CD4-positive, alpha-beta memory T cell (primary cell): ENCODE results near the gene TMEM59. TPM values are rescaled to one million over a fixed set of nuclear protein-coding genes. Genes with fewer than 3 reads are reported as not detected.
A peak's percentile ranks its signal among the peaks of the same experiment; 100 is the strongest.

Experiments used
- CTCF ChIA-PET: fragments of 350-600 bp; sonication (Branson Sonifier 250); formaldehyde crosslinking; loops from one replicate; lab custom pipeline; 2021; ENCODE audit warnings: inconsistent platforms; ENCODE audit not compliant: partially characterized antibody; lab: Charles Lee
- POLR2A ChIA-PET: fragments of 350-600 bp; sonication (Branson Sonifier 250); formaldehyde crosslinking; loops from one replicate; lab custom pipeline; 2021; ENCODE audit not compliant: partially characterized antibody; lab: Charles Lee
- DNase-seq, 5 donors: peaks; one replicate each; pipeline versions ENCODE4 v3.0.0 to v3.0.0-alpha.2; 2020 to 2022; ENCODE audit warnings: mixed read lengths in 1 of 5
- H3K27ac ChIP-seq: one replicate; pipeline ENCODE4 v1.7.0; 2013; ENCODE audit warnings: low read depth, low read length
- H3K27me3 ChIP-seq: 2 replicates; pipeline ENCODE4 v1.7.0; 2013; ENCODE audit warnings: mild to moderate bottlenecking, low read length, moderate library complexity; ENCODE audit not compliant: insufficient read depth
- H3K36me3 ChIP-seq: 2 replicates; pipeline ENCODE4 v1.7.0; 2013; ENCODE audit warnings: mild to moderate bottlenecking, low read length, moderate library complexity; ENCODE audit not compliant: insufficient read depth
- H3K4me1 ChIP-seq: 2 replicates; pipeline ENCODE4 v1.7.0; 2013; ENCODE audit warnings: mild to moderate bottlenecking, low read length, moderate library complexity; ENCODE audit not compliant: insufficient read depth
- H3K4me3 ChIP-seq, 2 donors: one replicate each; pipeline ENCODE4 v1.7.0; 2013; ENCODE audit warnings: low read length in 2 of 2, mild to moderate bottlenecking in 1 of 2
- H3K9me3 ChIP-seq, 2 donors: one replicate each; pipeline ENCODE4 v1.7.0; 2013; ENCODE audit warnings: low read length in 2 of 2, control low read depth in 1 of 2; ENCODE audit not compliant: control insufficient read depth in 1 of 2
- H3K27ac Mint-ChIP-seq, 7 donors: one replicate each; pipeline ENCODE4 v1.8.0; 2020 to 2021; ENCODE audit warnings: mixed read lengths in 7 of 7, mild to moderate bottlenecking in 6 of 7, inconsistent platforms in 3 of 7, moderate library complexity in 3 of 7
- H3K27me3 Mint-ChIP-seq, 2 donors: one replicate each; pipeline ENCODE4 v1.8.0; 2020 to 2021; ENCODE audit warnings: mixed read lengths in 2 of 2
- H3K36me3 Mint-ChIP-seq, 2 donors: one replicate each; pipeline ENCODE4 v1.8.0; 2020 to 2021; ENCODE audit warnings: mixed read lengths in 2 of 2, inconsistent platforms in 1 of 2, mild to moderate bottlenecking in 1 of 2
- H3K4me1 Mint-ChIP-seq, 4 donors: one replicate each; pipeline ENCODE4 v1.8.0; 2020 to 2021; ENCODE audit warnings: mixed read lengths in 4 of 4, mild to moderate bottlenecking in 1 of 4
- H3K4me3 Mint-ChIP-seq, 8 donors: one replicate each; pipeline ENCODE4 v1.8.0; 2020 to 2021; ENCODE audit warnings: mixed read lengths in 8 of 8, mild to moderate bottlenecking in 7 of 8, moderate library complexity in 6 of 8, inconsistent platforms in 3 of 8
- H3K9me3 Mint-ChIP-seq, 8 donors: one replicate each; pipeline ENCODE4 v1.8.0; 2020 to 2021; ENCODE audit warnings: mixed read lengths in 8 of 8, mild to moderate bottlenecking in 5 of 8, inconsistent platforms in 3 of 8, moderate library complexity in 1 of 8
- intact Hi-C: fragments of 100-400 bp; cut with micrococcal nuclease; formaldehyde crosslinking; loops from one replicate; pipeline ENCODE4 v1.15.1; 2023
- polyA plus RNA-seq, 2 donors: library from polyadenylated mRNA; unstranded; fragments of 300-500 nt; fragmentation: Illumina TruSeq; gene quantifications; one replicate each; pipeline ENCODE4 v1.2.3, GENCODE V29; 2021
- total RNA-seq, 2 experiments: library from RNA; stranded (reverse); gene quantifications; one replicate each; pipeline ENCODE4 v1.2.3, GENCODE V29; 2021

TMEM59 gene
- total and polyA plus RNA-seq, 4 experiments from 2014 or later: 212 to 1,059 (median 378) TPM

DNA sequence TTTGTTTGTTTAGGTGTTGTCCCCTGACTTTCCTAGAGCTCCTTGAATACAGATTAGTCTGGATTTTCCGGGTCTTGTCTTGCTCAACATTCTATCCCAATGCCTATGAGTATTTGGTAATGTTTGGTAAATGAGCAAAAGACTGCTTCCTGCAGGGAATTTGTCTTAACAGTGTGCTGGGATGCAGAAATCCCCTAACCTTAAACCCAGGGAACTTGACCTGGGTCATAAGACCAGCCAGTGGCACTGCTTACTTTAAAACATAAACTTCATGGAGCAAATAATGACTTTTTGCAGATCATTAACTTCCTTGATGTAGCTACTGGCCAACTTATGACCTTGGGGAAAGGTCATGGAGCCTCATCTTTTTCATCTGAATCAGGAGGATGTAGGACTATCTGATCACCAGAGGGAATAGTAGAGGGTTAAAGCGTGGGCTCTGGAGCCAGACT, 27.6 kb upstream of the TMEM59 start:
- Histone ChIP-seq H3K9me3 (no peaks in the 10 kb centered on the region), H3K27ac (no peak overlapping the region), H3K4me3 (no peak overlapping the region), H3K4me1 (no peaks in the 10 kb centered on the region), H3K36me3 (no peaks in the 10 kb centered on the region), H3K27me3 (no peaks in the 10 kb centered on the region)
- H3K4me3 Mint-ChIP-seq: no peak overlapping the region
- intact Hi-C loops: no loop called here
- peaks cover 0 to 2% of the 10 kb centered on the region in 2 donors for H3K36me3 Mint-ChIP-seq
- no peaks in the 10 kb centered on the region for H3K9me3 Mint-ChIP-seq
- no peak overlapping the region for H3K27ac Mint-ChIP-seq
- CTCF ChIA-PET: interaction anchor here (0.7 to 2.3 kb wide), 7 partner anchors 9 to 720 kb away, joined by 3 to 7 read pairs (median 3); partner anchors contain the start of gene TTC22
- POLR2A ChIA-PET: no interaction called here
- H3K4me1 Mint-ChIP-seq: peaks cover 2 to 7% (median 4%) of the 10 kb centered on the region in 4 donors
- no peaks in the 10 kb centered on the region for H3K27me3 Mint-ChIP-seq
- no peak for DNase-seq

DNA sequence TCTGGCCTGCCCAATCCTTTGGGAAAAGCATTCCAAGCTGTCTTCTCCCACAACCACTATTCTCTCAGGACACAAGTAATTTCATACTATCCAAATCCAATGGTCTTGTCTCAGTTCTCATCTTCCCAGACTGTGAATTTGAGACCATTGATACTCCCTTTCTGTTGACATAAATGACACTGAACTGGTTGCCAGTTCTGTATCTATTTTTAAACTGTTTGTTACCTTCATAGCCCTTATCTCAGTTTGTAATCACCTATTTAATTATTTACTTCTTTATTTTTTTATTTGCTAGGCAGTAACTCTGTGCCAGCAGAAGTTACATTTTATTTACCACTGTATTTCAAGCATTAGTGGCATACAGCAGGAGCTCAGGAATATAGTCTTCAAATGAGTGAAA, 24.4 kb upstream of the TMEM59 start:
- Histone ChIP-seq H3K9me3 (no peaks in the 10 kb centered on the region), H3K36me3 (no peaks in the 10 kb centered on the region), H3K4me1 (no peaks in the 10 kb centered on the region), H3K27me3 (no peaks in the 10 kb centered on the region), H3K27ac (no peak overlapping the region), H3K4me3 (no peak overlapping the region)
- Mint-ChIP-seq H3K4me1 (peaks cover 2 to 7% (median 4%) of the 10 kb centered on the region in 4 donors), H3K9me3 (no peaks in the 10 kb centered on the region), H3K27me3 (no peaks in the 10 kb centered on the region), H3K4me3 (no peak overlapping the region), H3K36me3 (peaks cover 0 to 2% of the 10 kb centered on the region in 2 donors), H3K27ac (no peak overlapping the region)
- DNase-seq: no peak
- POLR2A ChIA-PET: no interaction called here
- CTCF ChIA-PET: interaction anchor here (0.8 kb wide), 1 partner anchor 10 kb away, joined by 3 read pairs; no protein-coding TSS in a partner anchor
- intact Hi-C loops: no loop called here

DNA sequence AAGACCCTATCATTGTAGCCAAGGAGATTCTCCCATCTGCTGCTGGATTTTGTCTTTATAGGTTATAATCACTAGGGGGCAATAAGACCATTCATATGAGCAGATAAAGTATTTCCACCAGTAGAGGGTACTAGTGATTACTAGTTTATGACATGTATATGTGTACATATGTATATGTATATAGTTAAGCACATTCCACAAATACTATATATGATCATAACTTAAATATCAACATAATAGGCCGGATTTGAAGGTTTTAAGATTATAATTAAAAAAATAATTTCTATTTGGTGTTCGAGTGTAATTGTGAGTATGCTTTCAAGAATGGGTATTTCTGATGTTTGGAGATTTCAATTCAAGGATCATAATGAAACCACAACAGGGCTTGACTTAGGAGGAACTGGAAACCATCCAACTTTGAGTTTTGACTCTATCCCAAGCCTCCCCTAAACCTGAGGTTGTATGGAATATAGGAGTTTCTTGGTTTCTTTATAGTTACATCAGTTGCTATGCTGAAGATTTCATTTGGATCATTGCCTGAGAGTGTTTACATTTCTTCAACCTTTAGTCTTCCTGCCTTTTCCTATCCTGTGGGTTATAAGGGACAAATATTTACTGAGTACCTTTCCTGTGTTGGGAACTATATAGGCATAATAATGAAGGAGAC, 17.3 kb upstream of the TMEM59 start:
- ChIA-PET POLR2A (interaction anchor here (1.1 to 1.2 kb wide), 2 partner anchors 337 to 419 kb away, joined by 4 to 7 read pairs; no protein-coding TSS in a partner anchor), CTCF (interaction anchor here (0.8 to 3.3 kb wide), 9 partner anchors 7 to 737 kb away, joined by 3 to 27 read pairs (median 3); partner anchors contain the start of genes SSBP3 and TTC22)
- no peaks in the 10 kb centered on the region for H3K36me3 ChIP-seq
- H3K27ac ChIP-seq: no peak overlapping the region
- no peaks in the 10 kb centered on the region for H3K4me1 ChIP-seq
- no peaks in the 10 kb centered on the region for H3K9me3 ChIP-seq
- H3K4me1 Mint-ChIP-seq: peaks cover 0 to 2% (median 0%) of the 10 kb centered on the region in 4 donors
- H3K27me3 Mint-ChIP-seq: no peaks in the 10 kb centered on the region
- intact Hi-C loops: loop anchor here (1.0 to 5.0 kb wide), 7 partner anchors 17 to 740 kb away; partner anchors contain the start of genes TCEANC2, TMEM59, TTC22 and TTC4
- peaks cover 4 to 11% of the 10 kb centered on the region in 2 donors for H3K36me3 Mint-ChIP-seq
- no peak overlapping the region for H3K4me3 ChIP-seq
- peak overlapping the region in 1 of 8 donors; percentile 0 for H3K4me3 Mint-ChIP-seq
- H3K27ac Mint-ChIP-seq: peak overlapping the region in 1 of 7 donors; percentile 2
- H3K9me3 Mint-ChIP-seq: no peaks in the 10 kb centered on the region
- no peaks in the 10 kb centered on the region for H3K27me3 ChIP-seq
- peak in 4 of 5 donors; percentile 55 to 61 (median 56) for DNase-seq

DNA sequence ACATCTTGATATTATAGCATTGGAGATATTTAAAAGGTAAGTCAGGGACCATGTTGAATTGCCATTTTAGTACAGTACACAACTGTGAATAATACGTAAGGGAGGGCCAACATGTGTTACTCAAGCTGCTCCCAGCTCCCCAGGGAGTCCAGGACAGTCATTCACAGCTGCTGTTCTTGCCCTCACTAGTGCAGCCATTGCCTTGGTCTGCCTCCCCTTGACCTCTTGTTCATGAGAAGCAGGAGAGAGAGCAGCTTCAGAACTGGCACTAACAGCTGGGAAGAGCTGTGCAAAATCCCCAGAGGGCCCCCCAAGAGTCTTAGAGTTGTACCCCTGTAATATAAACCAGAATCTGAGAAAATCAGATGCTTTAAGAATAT, 16.8 kb upstream of the TMEM59 start:
- Mint-ChIP-seq H3K27ac (peak overlapping the region in 1 of 7 donors; percentile 14), H3K9me3 (no peaks in the 10 kb centered on the region), H3K36me3 (peaks cover 8 to 11% of the 10 kb centered on the region in 2 donors), H3K4me1 (peaks cover 0 to 2% (median 0%) of the 10 kb centered on the region in 4 donors), H3K27me3 (no peaks in the 10 kb centered on the region), H3K4me3 (no peak overlapping the region)
- no peak overlapping the region for H3K4me3 ChIP-seq
- no peak overlapping the region for H3K27ac ChIP-seq
- H3K4me1 ChIP-seq: no peaks in the 10 kb centered on the region
- no peak for DNase-seq
- H3K9me3 ChIP-seq: no peaks in the 10 kb centered on the region
- ChIA-PET CTCF (interaction anchor here (0.7 to 2.4 kb wide), 4 partner anchors 10 to 336 kb away, joined by 3 to 8 read pairs (median 3); partner anchors contain the start of genes SSBP3, TCEANC2 and TMEM59), POLR2A (no interaction called here)
- no peaks in the 10 kb centered on the region for H3K36me3 ChIP-seq
- intact Hi-C loops: loop anchor here (1.0 to 5.0 kb wide), 7 partner anchors 16 to 741 kb away; partner anchors contain the start of genes TCEANC2, TMEM59, TTC22 and TTC4
- no peaks in the 10 kb centered on the region for H3K27me3 ChIP-seq

DNA sequence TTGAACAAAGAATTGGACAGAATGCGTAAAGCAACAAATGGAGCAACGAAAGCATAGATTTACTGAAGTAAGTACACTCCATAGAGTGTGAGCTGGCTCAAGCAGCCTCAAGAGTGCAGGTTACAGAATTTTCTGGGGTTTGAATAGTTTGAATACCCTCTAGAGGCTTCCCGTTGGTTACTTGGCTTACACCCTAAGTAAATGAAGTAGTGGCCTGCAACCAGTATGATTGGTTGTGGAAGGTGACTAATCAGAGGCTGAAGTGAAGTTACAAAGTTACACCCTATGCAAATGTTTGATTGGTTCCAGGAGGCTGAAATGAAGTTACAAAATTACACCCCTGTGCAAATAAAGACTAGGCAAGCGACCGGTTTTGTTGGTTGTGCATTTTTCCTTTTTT, 11.3 kb upstream of the TMEM59 start:
- Histone ChIP-seq H3K4me3 (no peak overlapping the region), H3K27ac (no peak overlapping the region), H3K9me3 (no peaks in the 10 kb centered on the region), H3K36me3 (no peaks in the 10 kb centered on the region), H3K4me1 (no peaks in the 10 kb centered on the region), H3K27me3 (no peaks in the 10 kb centered on the region)
- CTCF ChIA-PET: no interaction called here
- Mint-ChIP-seq H3K27me3 (no peaks in the 10 kb centered on the region), H3K4me1 (peaks cover 0 to 2% (median 0%) of the 10 kb centered on the region in 4 donors), H3K36me3 (peaks cover 11% of the 10 kb centered on the region in 2 donors), H3K4me3 (no peak overlapping the region), H3K9me3 (no peaks in the 10 kb centered on the region), H3K27ac (no peak overlapping the region)
- DNase-seq: no peak
- POLR2A ChIA-PET: no interaction called here
- intact Hi-C loops: no loop called here

DNA sequence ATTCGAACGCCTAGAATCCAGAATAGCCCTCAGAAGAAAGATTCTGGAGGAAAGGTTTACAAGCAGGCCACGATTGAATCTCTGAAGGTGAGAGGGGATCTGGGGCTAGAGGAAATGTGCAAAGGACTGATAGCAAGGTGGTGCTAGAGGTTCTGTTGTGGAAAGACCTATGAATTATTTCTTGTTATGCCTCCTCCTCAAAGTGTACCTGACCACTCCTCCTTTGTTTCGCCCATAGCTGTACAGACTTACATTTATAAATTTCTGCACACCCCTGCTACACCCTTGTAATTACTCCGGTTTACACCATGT, 1.4 kb upstream of the TMEM59 start:
- H3K9me3 Mint-ChIP-seq: no peaks in the 10 kb centered on the region
- POLR2A ChIA-PET: interaction anchor here (0.6 to 2.5 kb wide), 7 partner anchors 22 to 746 kb away, joined by 3 to 18 read pairs (median 5); partner anchors contain the start of genes CYB5RL, IFT25, MRPL37 and PARS2
- H3K4me1 Mint-ChIP-seq: peaks cover 25 to 41% (median 32%) of the 10 kb centered on the region in 4 donors

More for the DNA sequence above, 1.4 kb upstream of the TMEM59 start:
- no peaks in the 10 kb centered on the region for H3K27me3 ChIP-seq
- peak overlapping the region; percentile 88 for H3K27ac ChIP-seq
- peak overlapping the region in 1 of 2 donors; percentile 99 for H3K4me3 ChIP-seq
- peaks cover 14 to 16% of the 10 kb centered on the region in 2 donors for H3K36me3 Mint-ChIP-seq
- H3K4me3 Mint-ChIP-seq: no peak overlapping the region
- H3K27me3 Mint-ChIP-seq: no peaks in the 10 kb centered on the region
- H3K9me3 ChIP-seq: no peaks in the 10 kb centered on the region
- H3K27ac Mint-ChIP-seq: no peak overlapping the region
- no peaks in the 10 kb centered on the region for H3K36me3 ChIP-seq
- intact Hi-C loops: loop anchor here (5.0 kb wide), 1 partner anchor 748 kb away; the partner anchor contains the start of gene TTC22
- CTCF ChIA-PET: interaction anchor here (0.7 to 2.1 kb wide), 5 partner anchors 20 to 747 kb away, joined by 3 to 6 read pairs (median 3); partner anchors contain the start of genes IFT25, LRRC42 and TTC22
- H3K4me1 ChIP-seq: peaks cover 46% of the 10 kb centered on the region
- DNase-seq: peak in 1 of 5 donors; percentile 5
